GM15510 (cell line): ENCODE measurements around the gene SEZ6L.

Experiments used
- POLR2A ChIP-seq: IDR thresholded peaks from 3 replicates; pipeline ENCODE4 v1.6.1; 2011; ENCODE audit warnings: borderline replicate concordance; ENCODE audit not compliant: insufficient read length; ENCODE audit errors: extremely low read depth

The SEZ6L gene

GRCh38 chr22:26391091-26391490, 221.8 kb downstream of the SEZ6L start:
- TF ChIP-seq POLR2A = no peak

GRCh38 chr22:26391623-26392022, 222.4 kb downstream of the SEZ6L start:
- TF ChIP-seq POLR2A = no peak

- no peak for TF ChIP-seq POLR2A
Observed at GRCh38 chr22:26393929-26394328, 224.7 kb downstream of the SEZ6L start.

GRCh38 chr22:26394777-26395176, 225.5 kb downstream of the SEZ6L start:
- no peak for TF ChIP-seq POLR2A

GRCh38 chr22:26395926-26396325, 226.7 kb downstream of the SEZ6L start:
- no peak for TF ChIP-seq POLR2A

- no peak for TF ChIP-seq POLR2A
Observed at GRCh38 chr22:26398741-26399153, 229.5 kb downstream of the SEZ6L start.

- no peak for TF ChIP-seq POLR2A
Observed at GRCh38 chr22:26399289-26399688, 230.0 kb downstream of the SEZ6L start.

- TF ChIP-seq POLR2A = no peak
Observed at GRCh38 chr22:26401726-26402125, 232.5 kb downstream of the SEZ6L start.

GRCh38 chr22:26404851-26405421, 235.7 kb downstream of the SEZ6L start:
- TF ChIP-seq POLR2A = no peak

GRCh38 chr22:26406118-26406517, 236.9 kb downstream of the SEZ6L start:
- TF ChIP-seq POLR2A = no peak

GRCh38 chr22:26409719-26410335, 240.6 kb downstream of the SEZ6L start:
- TF ChIP-seq POLR2A = no peak

GRCh38 chr22:26410386-26410785, 241.1 kb downstream of the SEZ6L start:
- TF ChIP-seq POLR2A = no peak

- TF ChIP-seq POLR2A = no peak
Observed at GRCh38 chr22:26414347-26414746, 245.1 kb downstream of the SEZ6L start.

GRCh38 chr22:26416256-26416655, 247.0 kb downstream of the SEZ6L start:
- no peak for TF ChIP-seq POLR2A

- TF ChIP-seq POLR2A = no peak
Observed at GRCh38 chr22:26416670-26417276, 247.5 kb downstream of the SEZ6L start.

GRCh38 chr22:26417406-26417805, 248.1 kb downstream of the SEZ6L start:
- TF ChIP-seq POLR2A = no peak
